Upper lobe of left lung (tissue), 4 donors: ENCODE measurements around the gene MOB3B.

Experiments used
- CTCF ChIP-seq, 6 experiments: fragments of 450-650 bp in 4 of 6; fragments of 200-600 bp in 2 of 6; sonication (generic) in 2 of 6; IDR thresholded peaks; one replicate each; pipeline ENCODE4 v1.5.1; 2016 to 2019; ENCODE audit warnings: antibody characterized with exemption in 6 of 6
- EP300 ChIP-seq, 4 donors: sonication (generic); formaldehyde crosslinking; IDR thresholded peaks; one replicate each; pipeline ENCODE4 v1.5.1; 2017; ENCODE audit warnings: antibody characterized with exemption in 4 of 4, control low read depth in 2 of 4
- POLR2A ChIP-seq, 4 donors: fragments of 450-650 bp; IDR thresholded peaks; one replicate each; pipeline ENCODE4 v1.5.1; 2016 to 2017; ENCODE audit warnings: antibody characterized with exemption in 4 of 4, mild to moderate bottlenecking in 2 of 4

GRCh38 chr9:27534131-27534530 lies 4.5 kb upstream of the MOB3B start:
- TF ChIP-seq CTCF (IDR thresholded peaks at IDR 0.05), result no peak
- no peak for TF ChIP-seq POLR2A (IDR thresholded peaks at IDR 0.05)
- TF ChIP-seq EP300 (IDR thresholded peaks at IDR 0.05), result no peak
